Measurements from ENCODE around the gene SPG11. TPM values are rescaled to one million over a fixed set of nuclear protein-coding genes. Genes with fewer than 3 reads are reported as not detected.
A peak's percentile ranks its signal among the peaks of the same experiment; 100 is the strongest.

The SPG11 gene
- total RNA-seq, 1 experiment from 2014 or later: 43.2 TPM

GRCh38 chr15:44682809-44683682, 19.6 kb upstream of the SPG11 start:
- DNase-seq (ENCODE audit: low read depth): peak; percentile 72

GRCh38 chr15:44682211-44682610, 18.7 kb upstream of the SPG11 start:
- DNase-seq (ENCODE audit: low read depth): no peak

DNA sequence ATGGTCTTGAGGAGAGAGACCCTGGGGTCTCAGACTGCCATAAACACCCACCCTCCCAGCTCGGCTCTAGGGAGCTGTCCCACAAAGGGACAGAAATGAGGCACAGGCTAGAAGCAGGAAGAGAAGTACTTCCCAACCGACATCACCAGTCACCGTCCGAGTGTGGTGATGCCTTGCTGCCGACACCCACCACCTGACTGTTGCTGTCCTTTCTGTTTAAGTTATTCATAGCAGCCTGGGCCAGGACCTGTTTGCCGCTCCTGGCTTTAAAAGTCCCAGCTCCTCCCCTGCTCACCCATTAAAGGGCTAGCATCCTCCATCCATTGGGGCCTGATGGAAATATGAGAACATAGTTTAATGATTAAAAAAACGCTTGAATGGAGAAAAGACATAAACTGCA, 13.2 kb upstream of the SPG11 start:
- no peak for DNase-seq (ENCODE audit: low read depth)

GRCh38 chr15:44675911-44676310, 12.4 kb upstream of the SPG11 start:
- no peak for DNase-seq (ENCODE audit: low read depth)

- DNase-seq (ENCODE audit: low read depth): no peak
Measured at GRCh38 chr15:44673639-44674038, 10.2 kb upstream of the SPG11 start.

DNA sequence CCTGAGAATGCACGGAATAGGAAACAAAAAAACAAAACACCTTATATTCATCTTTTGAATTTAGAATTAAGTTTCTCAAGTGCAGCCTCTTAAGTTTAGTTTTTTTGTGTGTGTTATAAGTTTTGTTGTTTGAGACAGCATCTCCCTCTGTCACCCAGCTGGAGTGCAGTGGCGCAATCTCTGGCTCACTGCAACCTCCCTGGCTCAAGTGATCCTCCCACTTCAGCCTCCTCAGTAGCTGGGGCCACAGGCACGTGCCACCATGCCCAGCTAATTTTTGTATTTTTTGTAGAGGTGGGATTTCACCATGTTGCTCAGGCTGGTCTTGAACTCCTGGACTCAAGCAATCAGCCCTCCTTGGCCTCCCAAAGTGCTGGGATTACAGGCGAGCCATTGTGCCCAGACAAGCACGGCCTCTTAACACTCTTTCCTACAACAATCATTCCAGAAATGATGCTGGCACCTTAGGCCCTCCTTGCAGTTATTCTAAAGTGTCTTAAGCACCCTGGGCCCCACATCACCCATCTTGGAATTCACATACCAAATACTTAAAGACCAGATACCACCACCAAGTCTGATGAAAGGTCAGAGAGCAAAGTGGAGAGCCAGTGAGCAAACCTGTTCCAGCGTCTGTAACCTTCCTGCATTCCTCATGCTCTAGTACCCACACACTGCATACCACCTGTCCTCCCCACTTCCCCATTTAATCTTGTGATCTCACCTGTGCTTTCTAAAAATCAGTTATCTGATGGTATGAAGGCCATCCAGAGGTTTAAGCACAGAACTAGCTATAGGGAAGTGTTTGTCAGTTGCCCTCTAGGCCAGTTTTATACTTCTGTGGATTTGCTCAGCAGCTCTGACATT, 6.9 kb upstream of the SPG11 start:
- no peak for DNase-seq (ENCODE audit: low read depth)

DNA sequence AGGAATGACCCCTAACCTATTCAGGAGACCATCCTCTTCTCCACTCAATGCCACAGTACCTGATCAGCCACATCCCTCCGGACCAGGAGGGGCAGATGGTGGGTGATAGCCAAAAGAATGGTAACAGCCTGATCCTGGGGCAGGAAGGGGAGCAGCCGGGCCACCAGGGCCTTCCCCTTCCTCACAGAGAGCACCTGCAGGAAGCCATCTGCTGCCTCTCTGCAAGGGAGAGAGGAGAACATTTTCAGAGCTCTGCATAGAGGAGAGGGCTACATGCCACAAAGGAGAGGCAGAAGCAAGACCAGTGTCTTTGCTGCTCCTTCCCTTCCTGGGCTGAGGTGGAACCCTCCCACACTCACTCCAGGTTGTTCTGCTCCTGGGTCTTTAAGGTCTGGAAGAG, 5.5 kb upstream of the SPG11 start:
- no peak for DNase-seq (ENCODE audit: low read depth)

DNA sequence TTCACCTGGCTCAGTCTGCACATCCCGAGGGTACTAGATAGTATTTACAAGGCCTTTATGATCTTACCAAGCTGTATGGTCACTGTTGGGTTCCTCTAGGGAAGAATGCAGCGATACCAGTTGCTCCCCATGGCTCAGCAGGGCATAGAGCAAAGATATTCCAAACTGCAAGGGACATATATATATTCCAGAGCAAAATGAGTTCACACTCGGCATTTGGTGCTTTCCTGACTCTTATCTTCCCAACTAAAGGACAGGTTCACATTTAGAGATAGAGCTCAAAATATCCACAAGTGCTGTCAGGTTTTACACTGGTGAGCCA, 3.5 kb upstream of the SPG11 start:
- no peak for DNase-seq (ENCODE audit: low read depth)

DNA sequence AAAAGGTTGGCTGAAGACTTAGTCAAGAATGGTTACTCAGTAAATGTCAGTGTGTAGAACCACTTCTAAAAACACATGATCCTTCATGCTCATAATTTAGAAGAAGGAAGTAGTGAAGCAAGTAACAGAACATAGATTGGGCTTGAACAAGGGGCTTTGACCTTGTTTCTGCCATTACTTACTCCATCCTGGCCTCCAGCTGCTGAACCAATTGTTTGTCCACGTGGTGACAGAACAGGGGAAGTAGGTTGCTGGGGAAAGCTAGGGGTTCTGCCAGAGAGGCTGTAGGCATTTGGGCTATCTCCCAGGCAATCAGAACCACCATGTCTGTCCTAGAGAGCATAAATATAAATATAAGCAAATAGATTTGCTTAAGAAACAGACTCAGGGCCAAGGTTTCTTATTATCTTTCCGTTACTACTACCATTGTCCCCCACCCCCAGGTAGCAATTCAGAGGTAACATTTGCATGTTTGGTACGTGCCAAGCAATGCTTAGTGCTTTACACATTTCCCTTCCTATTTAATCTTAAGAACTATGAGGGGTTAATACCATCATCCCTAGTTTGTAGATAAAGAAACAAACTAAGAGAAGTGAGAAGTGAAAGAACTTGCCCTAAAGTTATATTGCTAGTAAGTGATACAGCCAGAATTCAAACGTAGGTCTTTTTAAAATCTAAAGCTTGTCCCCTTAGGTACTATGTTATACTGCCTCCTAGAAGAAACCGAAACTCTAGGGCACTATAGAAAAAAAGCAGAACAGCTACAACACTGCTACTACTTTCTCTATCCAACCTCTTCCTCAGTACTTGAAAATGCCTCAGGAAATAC, 3.0 kb upstream of the SPG11 start:
- no peak for DNase-seq (ENCODE audit: low read depth)

DNA sequence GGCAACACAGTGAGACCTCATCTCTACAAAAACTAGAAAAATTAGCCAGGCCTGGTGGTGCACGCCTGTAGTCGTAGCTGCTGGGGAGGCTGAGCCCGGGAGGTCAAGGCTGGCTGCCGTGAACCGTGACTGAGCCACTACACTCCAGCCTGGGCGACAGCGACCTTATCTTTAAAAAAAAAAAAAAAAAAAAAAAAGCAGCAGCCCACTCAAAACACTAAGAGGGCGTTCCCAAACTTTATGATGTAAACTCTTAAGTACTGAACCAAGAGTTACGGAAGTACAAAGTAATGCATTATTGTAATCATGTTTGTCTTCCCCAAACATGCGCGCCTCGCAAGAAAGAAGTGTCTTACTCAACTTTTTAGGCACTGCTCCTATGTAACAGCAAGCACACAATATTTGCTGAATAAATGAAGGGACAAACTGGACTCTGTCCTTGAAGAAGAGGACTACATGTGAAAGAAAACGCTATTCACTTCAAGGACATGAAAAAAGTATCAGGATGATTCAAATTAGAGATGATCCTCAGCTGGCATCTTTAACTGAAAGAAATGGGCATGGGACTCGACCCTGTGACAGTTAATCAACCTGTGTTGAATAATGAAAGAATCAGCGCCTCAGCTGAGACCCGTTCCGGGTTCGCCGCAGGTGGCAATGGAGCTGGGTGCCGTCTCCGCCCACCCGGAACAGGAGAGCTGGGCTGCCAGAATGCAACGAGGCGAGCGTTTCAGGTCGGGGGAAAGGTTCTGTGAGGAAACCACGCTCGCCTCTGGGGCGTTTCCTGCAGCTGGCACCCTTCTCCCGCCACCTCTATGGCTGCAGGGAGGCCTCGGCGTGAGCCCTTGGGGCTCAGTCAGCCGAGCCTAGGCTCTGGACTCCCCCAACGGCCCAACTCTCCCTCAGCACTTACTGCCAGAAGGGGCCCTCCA, 718 bp downstream of the SPG11 start:
- peak; percentile 76 for DNase-seq (ENCODE audit: low read depth)

DNA sequence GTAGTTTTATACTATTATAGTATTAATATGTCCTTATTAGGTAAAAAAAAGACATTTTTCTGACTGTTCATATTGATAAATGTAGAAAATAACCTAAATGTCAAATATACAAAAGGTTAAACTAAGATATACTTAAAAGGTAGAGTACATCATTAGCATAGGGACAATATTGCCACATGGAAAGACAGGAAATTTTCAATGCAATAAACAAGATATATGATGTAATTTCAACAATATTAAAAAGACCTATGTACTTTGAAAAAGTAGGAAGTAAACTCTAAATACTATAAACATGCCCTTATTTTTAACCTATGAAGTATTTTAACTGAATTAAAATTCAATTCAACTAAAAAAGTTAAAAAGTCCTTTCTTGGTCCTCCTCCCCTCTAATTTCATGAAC, 1.9 kb downstream of the SPG11 start:
- DNase-seq (ENCODE audit: low read depth): no peak

DNA sequence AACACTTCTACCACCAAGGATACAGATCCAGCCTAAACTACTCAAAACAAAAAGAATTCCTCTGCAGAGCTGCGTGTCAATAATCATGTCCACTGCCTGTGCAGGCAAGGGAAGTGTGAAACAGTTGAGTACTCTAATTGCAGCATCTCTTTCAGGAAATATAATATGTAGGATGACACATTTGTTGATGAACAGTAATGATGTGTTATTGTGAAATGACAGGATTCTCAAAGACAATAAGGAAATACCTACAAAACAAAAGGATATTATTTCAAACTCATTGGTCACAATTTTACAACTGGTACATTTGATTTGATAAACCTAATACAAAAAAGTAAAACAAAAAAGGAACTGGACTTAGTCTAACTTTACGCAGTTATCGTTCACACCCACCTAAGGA, 4.4 kb downstream of the SPG11 start:
- DNase-seq (ENCODE audit: low read depth): no peak

GRCh38 chr15:44657378-44657777, 6.1 kb downstream of the SPG11 start:
- DNase-seq (ENCODE audit: low read depth): no peak

GRCh38 chr15:44656913-44657312, 6.5 kb downstream of the SPG11 start:
- no peak for DNase-seq (ENCODE audit: low read depth)

DNA sequence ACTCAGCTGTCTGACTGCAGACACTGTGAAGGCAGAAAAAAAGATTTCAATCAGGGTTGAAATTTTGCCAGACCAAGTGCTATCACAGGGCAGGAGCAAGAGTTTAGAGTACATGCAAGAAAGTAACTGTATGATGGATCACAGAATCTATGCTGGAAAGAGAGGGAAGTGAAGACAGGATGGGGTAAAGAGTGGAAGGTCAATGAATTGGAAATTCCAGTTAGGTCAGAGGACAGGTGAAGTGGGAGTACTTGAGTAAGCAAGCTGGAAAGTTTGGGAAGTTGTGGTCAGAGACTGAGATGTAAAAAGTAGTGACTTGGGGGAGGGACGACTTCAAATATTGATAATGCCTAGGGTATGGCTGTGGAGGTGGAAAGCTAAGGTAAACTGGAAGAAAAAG, 7.2 kb downstream of the SPG11 start:
- no peak for DNase-seq (ENCODE audit: low read depth)

GRCh38 chr15:44654858-44655257, 8.6 kb downstream of the SPG11 start:
- no peak for DNase-seq (ENCODE audit: low read depth)

DNA sequence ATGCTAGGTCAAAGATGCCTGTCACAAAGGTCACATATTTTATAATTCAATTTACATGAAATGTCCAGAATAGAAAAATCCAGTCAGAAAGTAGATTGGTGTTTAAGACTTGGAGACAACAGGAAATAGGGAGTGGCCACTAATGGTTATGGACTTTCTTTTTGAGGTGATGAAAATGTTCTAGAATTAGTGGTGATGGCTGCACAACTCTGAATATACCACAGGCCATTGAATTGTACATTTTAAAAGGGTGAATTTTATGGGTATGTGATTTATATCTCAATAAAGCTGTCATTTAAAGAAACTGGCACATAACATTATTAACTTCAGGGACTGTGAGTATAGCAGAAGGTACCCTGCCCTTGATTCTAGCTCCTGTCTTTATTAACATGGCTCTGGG, 15.8 kb downstream of the SPG11 start:
- no peak for DNase-seq (ENCODE audit: low read depth)

DNA sequence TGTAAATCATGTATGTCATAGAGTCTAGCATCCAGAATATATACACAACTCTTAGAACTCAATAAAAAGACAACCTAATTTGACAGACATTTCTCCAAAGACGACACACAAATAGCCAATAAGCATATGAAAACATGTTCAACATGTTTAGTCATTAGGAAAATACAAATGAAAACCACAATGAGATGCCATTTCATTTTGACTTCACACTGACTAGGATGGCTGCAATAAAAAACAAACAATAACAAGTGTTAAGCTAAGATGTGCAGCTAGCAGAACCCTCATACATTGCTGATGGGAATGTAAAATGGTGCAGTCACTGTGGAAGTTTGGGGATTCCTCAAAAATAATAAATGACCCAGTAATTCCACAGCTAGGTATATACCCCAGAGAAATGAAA, 16.4 kb downstream of the SPG11 start:
- DNase-seq (ENCODE audit: low read depth): no peak

DNA sequence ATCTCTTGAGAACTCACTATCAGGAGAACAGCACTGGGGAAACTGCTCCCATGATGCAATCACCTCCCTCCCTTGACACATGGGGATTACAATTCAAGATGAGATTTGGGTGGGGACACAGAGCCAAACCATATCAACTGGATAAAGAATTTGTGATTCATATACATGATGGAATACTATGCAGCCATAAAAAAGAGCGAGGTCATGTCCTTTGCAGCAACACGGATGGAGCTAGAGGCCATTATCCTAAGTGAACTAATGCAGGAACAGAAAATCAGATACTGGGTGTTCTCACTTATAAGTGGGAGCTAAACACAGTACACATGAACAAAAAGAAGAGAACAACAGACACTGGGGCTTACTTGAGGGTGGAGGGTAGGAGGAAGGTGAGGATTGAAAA, 17.0 kb downstream of the SPG11 start:
- no peak for DNase-seq (ENCODE audit: low read depth)

GRCh38 chr15:44641651-44642050, 21.8 kb downstream of the SPG11 start:
- DNase-seq (ENCODE audit: low read depth): no peak

DNA sequence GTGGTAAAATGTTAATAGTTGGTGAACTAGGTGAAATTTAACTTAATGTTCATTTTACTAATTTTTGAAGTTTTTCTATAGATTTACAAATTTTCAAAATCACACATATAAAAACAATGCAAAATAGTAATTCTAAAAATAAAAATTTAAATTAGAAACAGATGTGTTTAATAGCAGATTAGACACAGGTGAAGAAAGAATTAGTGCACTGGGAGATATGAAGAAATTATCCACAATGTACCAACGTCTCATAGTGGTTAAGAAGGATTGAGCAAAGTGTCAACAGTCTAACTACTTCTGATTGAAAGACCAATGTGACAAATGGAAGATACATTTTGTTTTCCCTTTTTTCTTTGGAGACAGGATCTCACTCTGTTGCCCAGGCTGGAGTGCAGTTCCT, 26.5 kb downstream of the SPG11 start:
- DNase-seq (ENCODE audit: low read depth): no peak
